Right lobe of liver (tissue), 4 donors: Measurements from ENCODE around the gene TBC1D1.

Experiments
- CTCF ChIP-seq, 4 donors: fragments of 200-600 bp in 3 of 4; fragments of 450-650 bp in 1 of 4; IDR thresholded peaks; one replicate each; pipeline versions ENCODE4 v1.5.1 to v1.8.0; 2016 to 2022; ENCODE audit warnings: antibody characterized with exemption in 4 of 4, mild to moderate bottlenecking in 2 of 4
- POLR2A ChIP-seq: fragments of 450-650 bp; IDR thresholded peaks from one replicate; pipeline ENCODE4 v1.6.1; 2017; ENCODE audit warnings: antibody characterized with exemption, mild to moderate bottlenecking
- donor health status: DM: no; HTN: no; CAD: no.
- donor health status: DM: no; HTN: no; CAD: no.
- donor health status: DM: no; HTN: yes; CAD: no.

GRCh38 chr4:37934096-37934495, 43.2 kb downstream of the TBC1D1 start:
- TF ChIP-seq CTCF (IDR thresholded peaks at IDR 0.05): no peak
- no peak for TF ChIP-seq POLR2A
